ENCODE results near the gene MIP. TPM values are rescaled to one million over a fixed set of nuclear protein-coding genes. Genes with fewer than 3 reads are reported as not detected.

The MIP gene
- total RNA-seq, 1 donor from 2014 or later = not detected

DNA sequence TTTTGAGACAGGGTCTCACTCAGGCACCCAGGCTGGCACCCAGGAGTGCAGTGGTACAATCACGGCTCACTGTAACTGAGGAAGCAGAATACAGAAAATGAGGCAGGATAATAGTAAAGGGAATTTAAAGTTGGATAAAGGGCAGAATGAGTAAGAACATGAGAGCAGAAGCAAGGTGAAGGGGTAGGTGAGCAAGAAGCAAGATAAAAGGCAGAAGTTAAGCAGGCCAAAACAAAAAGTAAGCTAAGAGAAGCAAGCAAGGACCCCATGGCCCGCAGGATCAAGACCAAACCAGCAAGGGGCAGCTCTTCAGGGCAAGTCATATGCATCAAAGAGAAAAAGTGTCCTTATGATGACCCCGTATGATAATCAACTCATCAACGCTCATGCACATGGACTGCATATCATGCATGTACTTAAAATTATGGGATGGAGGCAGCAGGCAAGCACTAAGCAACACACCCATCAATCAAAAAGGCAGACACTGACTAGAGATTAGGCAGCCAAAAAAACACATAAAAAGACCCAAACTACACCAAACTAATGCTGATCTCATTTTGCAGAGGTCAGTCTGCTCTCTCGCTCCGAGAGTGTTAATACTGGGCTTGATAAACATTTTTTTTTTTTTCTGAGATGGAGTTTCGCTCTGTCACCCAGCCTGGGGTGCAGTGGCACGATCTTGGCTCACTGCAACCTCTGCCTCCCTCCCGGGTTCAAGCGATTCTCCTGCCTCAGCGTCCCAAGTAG is 16.9 kb downstream of the MIP start:
- no peaks in the 10 kb centered on the region for H3K36me3 ChIP-seq
- H3K4me3 ChIP-seq = no peak overlapping the region
- TF ChIP-seq CTCF (IDR thresholded peaks at IDR 0.05) = no peak
- DNase-seq (ENCODE audit: low spot score in 2 of 2) = no peak
- no peak overlapping the region for H3K27ac ChIP-seq
- H3K4me1 ChIP-seq = no peaks in the 10 kb centered on the region
- intact Hi-C loops (cut with DNase I) = no loop called here
- H3K27me3 ChIP-seq = no peaks in the 10 kb centered on the region
- no peaks in the 10 kb centered on the region for H3K9me3 ChIP-seq

- DNase-seq (ENCODE audit: low spot score in 2 of 2) = no peak
- Histone ChIP-seq H3K4me3 (no peak overlapping the region), H3K27ac (no peak overlapping the region), H3K4me1 (no peaks in the 10 kb centered on the region), H3K36me3 (no peaks in the 10 kb centered on the region), H3K9me3 (no peaks in the 10 kb centered on the region), H3K27me3 (no peaks in the 10 kb centered on the region)
- TF ChIP-seq CTCF (IDR thresholded peaks at IDR 0.05) = no peak
- intact Hi-C loops (cut with DNase I) = no loop called here
These were observed 19.6 kb downstream of the MIP start for GRCh38 chr12:56434828-56435227.

DNA sequence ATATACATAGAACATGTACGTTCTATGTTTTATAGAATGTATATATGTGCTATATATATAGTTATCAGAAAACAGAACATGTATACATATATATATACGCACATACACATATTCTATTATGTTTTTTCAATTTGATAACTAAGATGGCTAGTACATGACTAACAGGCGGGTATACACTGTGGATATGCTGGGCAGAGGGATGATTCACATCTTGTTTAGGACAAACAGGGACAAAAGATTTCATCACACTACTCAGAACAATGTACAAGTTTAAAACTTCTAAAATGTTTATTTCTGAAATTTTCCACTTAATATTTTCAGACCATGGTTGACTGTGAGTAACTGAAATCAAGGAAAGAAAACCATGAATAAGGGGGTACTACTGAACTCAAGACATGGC is 22.6 kb downstream of the MIP start:
- no peak overlapping the region for H3K27ac ChIP-seq
- no peak for TF ChIP-seq CTCF (IDR thresholded peaks at IDR 0.05)
- intact Hi-C loops (cut with DNase I) = no loop called here
- H3K36me3 ChIP-seq = peaks cover 0 to 3% of the 10 kb centered on the region in 2 donors
- no peaks in the 10 kb centered on the region for H3K27me3 ChIP-seq
- no peaks in the 10 kb centered on the region for H3K9me3 ChIP-seq
- DNase-seq (ENCODE audit: low spot score in 2 of 2) = no peak
- no peak overlapping the region for H3K4me3 ChIP-seq
- no peaks in the 10 kb centered on the region for H3K4me1 ChIP-seq

GRCh38 chr12:56431288-56431687 is 23.2 kb downstream of the MIP start:
- TF ChIP-seq CTCF (IDR thresholded peaks at IDR 0.05) = no peak
- Histone ChIP-seq H3K27ac (no peak overlapping the region), H3K36me3 (peaks cover 0 to 3% of the 10 kb centered on the region in 2 donors), H3K4me1 (no peaks in the 10 kb centered on the region), H3K9me3 (no peaks in the 10 kb centered on the region), H3K4me3 (no peak overlapping the region), H3K27me3 (no peaks in the 10 kb centered on the region)
- DNase-seq (ENCODE audit: low spot score in 2 of 2) = no peak
- intact Hi-C loops (cut with DNase I) = no loop called here

GRCh38 chr12:56425940-56426438 is 28.5 kb downstream of the MIP start:
- TF ChIP-seq CTCF (IDR thresholded peaks at IDR 0.05) = no peak
- DNase-seq (ENCODE audit: low spot score in 2 of 2) = no peak
- H3K4me1 ChIP-seq = no peaks in the 10 kb centered on the region
- no peaks in the 10 kb centered on the region for H3K9me3 ChIP-seq
- H3K27me3 ChIP-seq = no peaks in the 10 kb centered on the region
- H3K4me3 ChIP-seq = no peak overlapping the region
- intact Hi-C loops (cut with DNase I) = no loop called here
- peaks cover 0 to 3% of the 10 kb centered on the region in 2 donors for H3K36me3 ChIP-seq
- no peak overlapping the region for H3K27ac ChIP-seq
